Measurements from ENCODE around the gene PTCD2.

- TF ChIP-seq, protein P1, sequence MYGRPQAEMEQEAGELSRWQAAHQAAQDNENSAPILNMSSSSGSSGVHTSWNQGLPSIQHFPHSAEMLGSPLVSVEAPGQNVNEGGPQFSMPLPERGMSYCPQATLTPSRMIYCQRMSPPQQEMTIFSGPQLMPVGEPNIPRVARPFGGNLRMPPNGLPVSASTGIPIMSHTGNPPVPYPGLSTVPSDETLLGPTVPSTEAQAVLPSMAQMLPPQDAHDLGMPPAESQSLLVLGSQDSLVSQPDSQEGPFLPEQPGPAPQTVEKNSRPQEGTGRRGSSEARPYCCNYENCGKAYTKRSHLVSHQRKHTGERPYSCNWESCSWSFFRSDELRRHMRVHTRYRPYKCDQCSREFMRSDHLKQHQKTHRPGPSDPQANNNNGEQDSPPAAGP (tag by site-specific recombination; IDR thresholded peaks at IDR 0.05): no peak
- TF ChIP-seq, protein P2, sequence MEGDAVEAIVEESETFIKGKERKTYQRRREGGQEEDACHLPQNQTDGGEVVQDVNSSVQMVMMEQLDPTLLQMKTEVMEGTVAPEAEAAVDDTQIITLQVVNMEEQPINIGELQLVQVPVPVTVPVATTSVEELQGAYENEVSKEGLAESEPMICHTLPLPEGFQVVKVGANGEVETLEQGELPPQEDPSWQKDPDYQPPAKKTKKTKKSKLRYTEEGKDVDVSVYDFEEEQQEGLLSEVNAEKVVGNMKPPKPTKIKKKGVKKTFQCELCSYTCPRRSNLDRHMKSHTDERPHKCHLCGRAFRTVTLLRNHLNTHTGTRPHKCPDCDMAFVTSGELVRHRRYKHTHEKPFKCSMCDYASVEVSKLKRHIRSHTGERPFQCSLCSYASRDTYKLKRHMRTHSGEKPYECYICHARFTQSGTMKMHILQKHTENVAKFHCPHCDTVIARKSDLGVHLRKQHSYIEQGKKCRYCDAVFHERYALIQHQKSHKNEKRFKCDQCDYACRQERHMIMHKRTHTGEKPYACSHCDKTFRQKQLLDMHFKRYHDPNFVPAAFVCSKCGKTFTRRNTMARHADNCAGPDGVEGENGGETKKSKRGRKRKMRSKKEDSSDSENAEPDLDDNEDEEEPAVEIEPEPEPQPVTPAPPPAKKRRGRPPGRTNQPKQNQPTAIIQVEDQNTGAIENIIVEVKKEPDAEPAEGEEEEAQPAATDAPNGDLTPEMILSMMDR (tag by site-specific recombination; IDR thresholded peaks at IDR 0.05): no peak
- no peak for TF ChIP-seq ZNF707 (tag by site-specific recombination; IDR thresholded peaks at IDR 0.05)
- no peak for TF ChIP-seq ZNF274 (IDR thresholded peaks at IDR 0.05; ENCODE audit: low read length)
- TF ChIP-seq ZNF274 (tag by site-specific recombination; IDR thresholded peaks at IDR 0.05; ENCODE audit: borderline replicate concordance): no peak
- TF ChIP-seq KLF10 (tag by site-specific recombination; IDR thresholded peaks at IDR 0.05): no peak
- TF ChIP-seq YY1 (tag by site-specific recombination; IDR thresholded peaks at IDR 0.05): no peak
- no peak for TF ChIP-seq ZNF529 (tag by site-specific recombination; IDR thresholded peaks at IDR 0.05; ENCODE audit: insufficient replicate concordance)
- no peak for TF ChIP-seq SETDB1 (IDR thresholded peaks at IDR 0.05; ENCODE audit: insufficient read length, low read length)
- TF ChIP-seq, protein P3, sequence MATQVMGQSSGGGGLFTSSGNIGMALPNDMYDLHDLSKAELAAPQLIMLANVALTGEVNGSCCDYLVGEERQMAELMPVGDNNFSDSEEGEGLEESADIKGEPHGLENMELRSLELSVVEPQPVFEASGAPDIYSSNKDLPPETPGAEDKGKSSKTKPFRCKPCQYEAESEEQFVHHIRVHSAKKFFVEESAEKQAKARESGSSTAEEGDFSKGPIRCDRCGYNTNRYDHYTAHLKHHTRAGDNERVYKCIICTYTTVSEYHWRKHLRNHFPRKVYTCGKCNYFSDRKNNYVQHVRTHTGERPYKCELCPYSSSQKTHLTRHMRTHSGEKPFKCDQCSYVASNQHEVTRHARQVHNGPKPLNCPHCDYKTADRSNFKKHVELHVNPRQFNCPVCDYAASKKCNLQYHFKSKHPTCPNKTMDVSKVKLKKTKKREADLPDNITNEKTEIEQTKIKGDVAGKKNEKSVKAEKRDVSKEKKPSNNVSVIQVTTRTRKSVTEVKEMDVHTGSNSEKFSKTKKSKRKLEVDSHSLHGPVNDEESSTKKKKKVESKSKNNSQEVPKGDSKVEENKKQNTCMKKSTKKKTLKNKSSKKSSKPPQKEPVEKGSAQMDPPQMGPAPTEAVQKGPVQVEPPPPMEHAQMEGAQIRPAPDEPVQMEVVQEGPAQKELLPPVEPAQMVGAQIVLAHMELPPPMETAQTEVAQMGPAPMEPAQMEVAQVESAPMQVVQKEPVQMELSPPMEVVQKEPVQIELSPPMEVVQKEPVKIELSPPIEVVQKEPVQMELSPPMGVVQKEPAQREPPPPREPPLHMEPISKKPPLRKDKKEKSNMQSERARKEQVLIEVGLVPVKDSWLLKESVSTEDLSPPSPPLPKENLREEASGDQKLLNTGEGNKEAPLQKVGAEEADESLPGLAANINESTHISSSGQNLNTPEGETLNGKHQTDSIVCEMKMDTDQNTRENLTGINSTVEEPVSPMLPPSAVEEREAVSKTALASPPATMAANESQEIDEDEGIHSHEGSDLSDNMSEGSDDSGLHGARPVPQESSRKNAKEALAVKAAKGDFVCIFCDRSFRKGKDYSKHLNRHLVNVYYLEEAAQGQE (tag by site-specific recombination; IDR thresholded peaks at IDR 0.05): no peak
- no peak for TF ChIP-seq ZNF510 (tag by site-specific recombination; IDR thresholded peaks at IDR 0.05; ENCODE audit: insufficient replicate concordance)
- TF ChIP-seq ZNF18 (tag by site-specific recombination; IDR thresholded peaks at IDR 0.05): no peak
Measured at GRCh38 chr5:72363166-72363802, 43.1 kb downstream of the PTCD2 start.

All from HEK293 (cell line).